Loucy (cell line): Measurements from ENCODE around the gene URGCP.
A peak's percentile ranks its signal among the peaks of the same experiment; 100 is the strongest.
"Not testable (repeated sequence)": the region's sequence is repeated elsewhere in the genome, so short reads cannot be mapped to it uniquely, and the experiment has no call there.

Experiments
- H2AFZ ChIP-seq: fragments of 200-600 bp; sonication (generic); 2 replicates; pipeline ENCODE4 v1.6.0; 2016; ENCODE audit warnings: antibody characterized with exemption, mild to moderate bottlenecking, low read length, moderate library complexity
- H3F3A ChIP-seq: fragments of 200-600 bp; 2 replicates; pipeline ENCODE4 v1.6.0; 2016; ENCODE audit warnings: antibody characterized with exemption, low read depth, mild to moderate bottlenecking
- H3K27me3 ChIP-seq: fragments of 200-600 bp; sonication (generic); 2 replicates; pipeline ENCODE4 v1.6.1; 2014; ENCODE audit warnings: low read length, mild to moderate bottlenecking; ENCODE audit not compliant: insufficient read depth, poor library complexity, severe bottlenecking
- H3K36me3 ChIP-seq: fragments of 200-600 bp; sonication (generic); 2 replicates; pipeline ENCODE4 v1.6.1; 2016; ENCODE audit warnings: low read length; ENCODE audit not compliant: insufficient read depth
- H3K4me1 ChIP-seq: fragments of 200-600 bp; sonication (generic); 2 replicates; pipeline ENCODE4 v1.5.1; 2014; ENCODE audit warnings: low read length, mild to moderate bottlenecking; ENCODE audit not compliant: insufficient read depth, poor library complexity, severe bottlenecking
- H3K4me2 ChIP-seq: fragments of 200-600 bp; sonication (generic); 2 replicates; pipeline ENCODE4 v1.6.0; 2014; ENCODE audit warnings: antibody characterized with exemption, low read length, low read depth, mild to moderate bottlenecking; ENCODE audit not compliant: poor library complexity, severe bottlenecking
- H3K4me3 ChIP-seq: fragments of 200-600 bp; sonication (generic); 2 replicates; pipeline ENCODE4 v1.5.1; 2014; ENCODE audit warnings: low read length, mild to moderate bottlenecking, mixed read lengths; ENCODE audit not compliant: poor library complexity, severe bottlenecking
- H3K79me2 ChIP-seq: fragments of 200-600 bp; sonication (generic); 2 replicates; pipeline ENCODE4 v1.6.1; 2014; ENCODE audit warnings: low read length; ENCODE audit not compliant: insufficient read depth
- H3K9ac ChIP-seq: fragments of 200-600 bp; sonication (generic); 2 replicates; pipeline ENCODE4 v1.6.0; 2014; ENCODE audit warnings: mild to moderate bottlenecking, low read depth, low read length, moderate library complexity; ENCODE audit not compliant: poor library complexity, severe bottlenecking
- H3K9me2 ChIP-seq: fragments of 200-600 bp; sonication (generic); replicated peaks from 2 replicates; pipeline ENCODE4 v1.6.1; 2016; ENCODE audit warnings: low read depth, low read length, mixed read lengths
- H3K9me3 ChIP-seq: fragments of 200-600 bp; sonication (generic); 2 replicates; pipeline ENCODE4 v1.6.1; 2014; ENCODE audit warnings: mild to moderate bottlenecking, antibody characterized with exemption, low read length, low read depth; ENCODE audit not compliant: insufficient read depth
- H4K20me1 ChIP-seq: fragments of 200-600 bp; sonication (generic); 2 replicates; pipeline ENCODE4 v1.6.0; 2014; ENCODE audit warnings: antibody characterized with exemption, low read length, mild to moderate bottlenecking; ENCODE audit not compliant: insufficient read depth, poor library complexity, severe bottlenecking
- CTCF ChIP-seq: fragments of 200-600 bp; sonication (generic); conservative IDR thresholded peaks from 2 replicates; pipeline ENCODE4 v1.5.1; 2014; ENCODE audit warnings: mild to moderate bottlenecking, antibody characterized with exemption, low read length
- EZH2phosphoT487 ChIP-seq: fragments of 200-600 bp; IDR thresholded peaks from 2 replicates; pipeline ENCODE4 v1.6.1; 2018; ENCODE audit warnings: antibody characterized with exemption, mild to moderate bottlenecking, moderate library complexity, borderline replicate concordance

The URGCP gene

GRCh38 chr7:43843296-43843695 lies 63.1 kb downstream of the URGCP start:
- no peak overlapping the region for H2AFZ ChIP-seq
- H3K79me2 ChIP-seq = no peaks in the 10 kb centered on the region
- H3K9me2 ChIP-seq = no peaks in the 10 kb centered on the region
- H3K4me1 ChIP-seq = no peaks in the 10 kb centered on the region
- no peak overlapping the region for H3K9ac ChIP-seq
- H3K27me3 ChIP-seq = no peaks in the 10 kb centered on the region
- no peak overlapping the region for H3K4me3 ChIP-seq
- no peaks in the 10 kb centered on the region for H3K36me3 ChIP-seq
- H4K20me1 ChIP-seq = no peaks in the 10 kb centered on the region
- TF ChIP-seq EZH2phosphoT487 (no peak), CTCF (no peak)
- H3K9me3 ChIP-seq = no peaks in the 10 kb centered on the region
- H3K4me2 ChIP-seq = no peak overlapping the region
- no peaks in the 10 kb centered on the region for H3F3A ChIP-seq

DNA sequence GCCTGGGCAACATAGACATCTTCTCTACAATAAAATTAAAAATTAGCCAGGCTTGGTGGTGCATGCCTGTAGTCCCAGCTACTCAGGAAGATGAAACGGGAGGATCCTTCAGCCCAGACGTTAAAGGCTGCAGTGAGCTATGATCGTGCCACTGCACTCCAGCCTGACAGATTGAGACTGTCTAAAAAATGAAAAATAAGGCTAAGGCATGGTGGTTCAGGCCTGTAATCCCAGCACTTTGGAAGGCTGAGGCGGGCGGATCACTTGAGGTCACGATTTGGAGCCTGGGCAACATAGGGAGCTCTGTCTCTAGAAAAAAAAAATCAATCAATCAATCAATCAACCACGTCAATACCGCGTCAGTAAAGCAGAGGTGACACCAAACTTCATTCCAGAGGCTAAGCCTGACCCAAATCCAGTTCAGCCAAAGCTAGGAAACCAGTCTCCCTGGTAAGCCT lies 68.2 kb downstream of the URGCP start:
- Histone ChIP-seq H4K20me1 (no peaks in the 10 kb centered on the region), H3K36me3 (no peaks in the 10 kb centered on the region), H3K9me3 (no peaks in the 10 kb centered on the region), H3K79me2 (no peaks in the 10 kb centered on the region), H3K27me3 (no peaks in the 10 kb centered on the region), H3K4me3 (peak overlapping the region; percentile 67), H3K9me2 (no peaks in the 10 kb centered on the region), H2AFZ (peak overlapping the region; percentile 96), H3K4me2 (peak overlapping the region; percentile 77), H3K9ac (peak overlapping the region; percentile 62), H3K4me1 (no peaks in the 10 kb centered on the region), H3F3A (no peaks in the 10 kb centered on the region; the same call in 1 of the 2 replicates)
- TF ChIP-seq CTCF (no peak), EZH2phosphoT487 (no peak)

GRCh38 chr7:43834463-43835251 lies 71.7 kb downstream of the URGCP start:
- H3K27me3 ChIP-seq = no peaks in the 10 kb centered on the region
- 0 out of 2 replicates have a peak, but pooled peaks cover 4% of the 10 kb centered on the region for H3K9me3 ChIP-seq
- no peaks in the 10 kb centered on the region for H3K4me1 ChIP-seq
- no peaks in the 10 kb centered on the region for H4K20me1 ChIP-seq
- H3K9me2 ChIP-seq = no peaks in the 10 kb centered on the region
- H3K36me3 ChIP-seq = no peaks in the 10 kb centered on the region
- peak overlapping the region; percentile 64 for H3K4me3 ChIP-seq
- H3F3A ChIP-seq = no peaks in the 10 kb centered on the region; the same call in 1 of the 2 replicates
- TF ChIP-seq EZH2phosphoT487 = no peak
- peak overlapping the region; percentile 95 for H2AFZ ChIP-seq
- H3K79me2 ChIP-seq = no peaks in the 10 kb centered on the region
- peak overlapping the region; percentile 7 for H3K9ac ChIP-seq
- peak overlapping the region; percentile 72 for H3K4me2 ChIP-seq

- H3K36me3 ChIP-seq, H3K4me1 ChIP-seq, H3K27me3 ChIP-seq, H3K9ac ChIP-seq, H3F3A ChIP-seq, H3K79me2 ChIP-seq, H4K20me1 ChIP-seq, H3K4me2 ChIP-seq, H2AFZ ChIP-seq, H3K9me2 ChIP-seq, H3K9me3 ChIP-seq, H3K4me3 ChIP-seq: not testable (repeated sequence)
Observed at GRCh38 chr7:43830917-43831316, 75.5 kb downstream of the URGCP start.
